Tibial nerve (tissue), 3 donors: ENCODE results near the gene SAXO1.

Experiments used
- CTCF ChIP-seq, 5 experiments: fragments of 200-600 bp in 3 of 5; fragments of 450-650 bp in 2 of 5; sonication (generic) in 3 of 5; IDR thresholded peaks; one replicate each; pipeline ENCODE4 v1.5.1; 2016 to 2019; ENCODE audit warnings: antibody characterized with exemption in 5 of 5, mild to moderate bottlenecking in 3 of 5, moderate library complexity in 2 of 5
- POLR2A ChIP-seq, 2 donors: fragments of 450-650 bp; IDR thresholded peaks; one replicate each; pipeline ENCODE4 v1.6.1; 2017; ENCODE audit warnings: antibody characterized with exemption in 2 of 2, mild to moderate bottlenecking in 2 of 2, moderate library complexity in 2 of 2

GRCh38 chr9:18988003-18988402 lies 45.0 kb downstream of the SAXO1 start:
- TF ChIP-seq CTCF (IDR thresholded peaks at IDR 0.05) (no peak), POLR2A (IDR thresholded peaks at IDR 0.05) (no peak)
